CD4-positive, alpha-beta T cell treated with Interferon gamma for 1 hour (primary cell): ENCODE data around the gene FLT1.

Experiments
- DNase-seq: peaks from one replicate; pipeline ENCODE4 v3.0.0-alpha.2; 2020

FLT1 gene

GRCh38 chr13:28528388-28528787 lies 33.5 kb upstream of the FLT1 start:
- no peak for DNase-seq

DNA sequence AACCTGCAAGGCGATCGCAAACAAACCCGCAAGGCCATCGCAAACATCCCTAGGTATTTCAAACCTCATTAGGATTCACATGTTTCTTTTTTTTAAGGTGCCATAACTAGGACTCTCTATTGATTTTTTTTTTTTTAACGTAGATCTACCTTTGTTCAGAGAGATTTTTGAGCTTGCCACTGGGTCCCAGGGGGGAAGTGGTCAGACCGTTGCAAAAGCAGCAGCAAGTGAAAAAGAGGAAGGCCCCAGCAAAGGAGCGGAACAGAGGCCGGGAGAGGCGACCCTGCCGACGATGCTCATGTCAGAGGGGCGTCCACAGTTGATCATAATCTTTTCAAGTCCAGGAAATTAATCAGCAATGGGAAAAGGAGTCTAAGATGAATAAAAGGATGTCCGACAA lies 32.7 kb upstream of the FLT1 start:
- peak; percentile 65 for DNase-seq

- DNase-seq, result no peak
Observed at GRCh38 chr13:28526876-28527275, 31.9 kb upstream of the FLT1 start.

GRCh38 chr13:28522871-28523270 lies 27.9 kb upstream of the FLT1 start:
- no peak for DNase-seq

GRCh38 chr13:28513745-28514144 lies 18.8 kb upstream of the FLT1 start:
- DNase-seq, result no peak

DNA sequence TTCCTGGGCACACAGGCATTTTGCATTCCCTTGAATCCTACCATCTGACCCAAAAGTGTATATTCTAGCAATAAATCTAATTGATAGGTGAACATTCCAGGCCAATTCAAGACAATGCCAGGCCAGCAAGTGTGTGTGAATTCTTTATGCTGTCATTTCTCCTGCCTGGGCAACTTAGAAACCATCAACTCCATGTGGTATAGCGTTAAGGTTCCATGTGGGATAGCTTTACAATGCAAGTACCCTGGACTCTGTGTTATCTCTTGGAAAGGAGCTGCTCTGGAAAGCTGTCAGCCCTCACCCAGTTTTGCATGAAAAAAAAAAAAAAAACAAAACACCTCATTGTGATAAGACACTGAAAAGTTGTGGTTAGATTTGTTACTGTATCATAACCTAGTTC lies 15.6 kb upstream of the FLT1 start:
- DNase-seq, result no peak

GRCh38 chr13:28510066-28510465 lies 15.1 kb upstream of the FLT1 start:
- no peak for DNase-seq

GRCh38 chr13:28505543-28506135 lies 10.7 kb upstream of the FLT1 start:
- DNase-seq, result no peak

DNA sequence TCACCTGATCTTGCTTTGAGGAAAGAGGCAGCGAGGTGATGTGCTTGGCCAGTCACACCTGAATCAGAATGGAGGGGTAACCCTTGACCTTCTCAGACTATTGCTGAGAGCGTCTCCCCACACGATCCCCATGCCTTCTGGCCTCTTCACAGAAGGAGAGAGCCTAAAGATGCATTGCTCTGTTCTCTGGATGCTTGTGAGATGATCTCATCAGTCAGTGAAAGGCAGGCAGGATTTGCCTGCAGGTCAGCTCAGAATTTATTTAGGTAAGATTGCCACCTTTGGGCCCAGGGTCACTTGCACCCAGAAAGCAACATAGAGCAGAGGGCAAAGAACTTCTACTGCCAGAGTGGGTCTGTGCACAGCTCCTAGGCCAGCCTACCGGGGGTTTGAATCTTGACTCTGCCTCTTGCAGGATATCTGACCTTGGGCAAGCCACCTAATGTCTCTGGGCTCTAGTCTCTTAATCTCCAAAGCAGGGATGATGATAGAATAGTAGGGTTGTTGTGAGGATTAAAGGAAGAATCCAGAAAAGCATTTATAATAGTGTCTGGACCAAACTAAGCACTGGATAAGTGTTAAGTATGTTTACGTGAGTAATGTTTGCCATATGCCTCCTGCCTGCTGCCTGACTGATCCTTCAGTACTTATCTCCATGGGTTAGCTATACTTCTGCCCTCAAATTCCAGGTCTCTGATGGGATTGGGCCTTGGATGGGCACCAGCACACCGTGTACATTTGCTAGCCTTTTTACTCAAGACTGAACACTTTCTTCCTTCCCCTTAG lies 8.4 kb upstream of the FLT1 start:
- DNase-seq, result no peak

DNA sequence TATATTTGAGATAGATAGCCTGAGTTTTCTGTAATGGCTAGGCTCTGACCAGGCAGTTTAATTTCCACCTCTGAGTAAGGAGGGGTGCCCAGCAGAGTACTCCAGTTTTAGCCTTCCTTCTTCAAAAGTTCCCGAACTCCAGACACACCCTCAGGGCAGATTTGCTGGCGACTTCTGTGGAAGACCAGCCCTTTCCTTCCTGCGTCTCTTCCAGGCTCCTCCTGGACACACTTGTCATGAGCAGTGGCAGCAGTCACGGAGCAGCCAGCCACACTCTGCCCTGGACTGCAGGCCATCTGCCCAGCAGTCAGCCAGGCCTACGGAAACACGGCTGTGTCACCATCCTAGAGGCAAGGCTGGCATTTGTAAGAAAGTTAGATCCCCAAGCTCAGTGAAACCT lies 6.6 kb upstream of the FLT1 start:
- no peak for DNase-seq

- no peak for DNase-seq
Observed at GRCh38 chr13:28499609-28500008, 4.7 kb upstream of the FLT1 start.

DNA sequence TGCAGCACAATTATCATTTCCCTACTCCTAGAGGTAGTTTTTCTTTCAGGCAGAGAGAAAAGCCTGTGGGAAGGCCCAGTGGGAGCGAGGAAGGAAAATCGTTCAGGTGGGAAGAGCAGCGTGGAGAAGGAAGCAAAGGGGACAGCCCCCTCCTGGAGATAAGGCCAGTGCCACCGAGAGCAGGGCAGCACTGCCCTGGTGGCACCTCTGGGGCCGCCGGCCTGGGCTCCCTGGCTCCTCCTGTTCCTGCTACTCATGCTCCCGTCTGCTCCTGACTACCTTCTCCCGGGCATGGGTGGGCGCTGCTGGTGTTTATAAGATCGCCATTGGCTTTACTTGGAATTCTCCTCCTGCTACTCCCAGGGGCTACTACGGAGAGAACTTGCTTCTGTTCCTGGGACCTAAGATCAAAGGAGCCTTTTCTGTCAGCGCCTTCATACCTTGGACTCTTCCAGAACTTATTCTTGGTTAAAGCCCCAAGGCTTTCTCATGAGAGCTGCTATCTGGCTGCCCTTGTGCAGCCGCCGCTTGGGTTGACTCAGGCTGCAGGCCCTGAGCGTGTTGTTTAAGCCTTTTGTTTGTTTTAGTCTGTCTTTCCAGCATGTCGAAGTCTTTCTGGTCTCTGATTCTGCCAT lies 3.7 kb upstream of the FLT1 start:
- no peak for DNase-seq

GRCh38 chr13:28497143-28497876 lies 2.4 kb upstream of the FLT1 start:
- DNase-seq, result no peak

DNA sequence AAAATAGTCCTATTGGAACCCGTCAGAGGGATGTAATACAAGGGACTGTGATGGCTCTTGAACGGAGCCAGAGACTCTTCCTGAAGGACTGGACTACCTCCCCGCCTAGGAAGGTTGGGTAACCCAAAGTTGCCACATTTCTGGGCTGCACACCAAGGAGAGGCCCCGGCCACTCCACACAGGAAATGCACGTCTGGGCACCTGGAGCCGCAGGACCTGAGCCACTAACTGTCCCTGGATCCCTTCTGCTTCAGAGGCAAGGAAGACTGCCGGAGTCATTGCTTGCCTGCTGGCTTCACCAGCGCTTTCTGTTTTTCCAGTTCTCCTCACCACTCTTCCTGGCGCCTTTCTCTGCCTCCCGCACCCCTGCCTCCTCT lies 1.2 kb upstream of the FLT1 start:
- no peak for DNase-seq

- no peak for DNase-seq
Observed at GRCh38 chr13:28495538-28496187, 735 bp upstream of the FLT1 start.

DNA sequence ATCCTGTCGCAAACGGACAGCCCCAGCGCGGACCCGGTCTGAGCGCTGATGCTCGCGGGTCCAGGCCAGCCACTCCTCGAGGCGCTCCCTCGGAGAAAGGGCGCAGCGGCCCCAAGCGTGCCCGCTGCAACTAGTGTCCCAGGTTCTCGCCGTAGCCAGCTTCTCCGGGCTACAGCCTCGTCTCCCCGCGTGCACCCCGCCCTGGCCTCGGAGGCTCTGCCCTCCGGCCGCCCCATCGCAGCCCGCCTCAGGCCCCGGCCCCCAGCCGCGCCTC lies 487 bp downstream of the FLT1 start:
- no peak for DNase-seq

GRCh38 chr13:28493740-28494503 lies 1.0 kb downstream of the FLT1 start:
- DNase-seq, result no peak

DNA sequence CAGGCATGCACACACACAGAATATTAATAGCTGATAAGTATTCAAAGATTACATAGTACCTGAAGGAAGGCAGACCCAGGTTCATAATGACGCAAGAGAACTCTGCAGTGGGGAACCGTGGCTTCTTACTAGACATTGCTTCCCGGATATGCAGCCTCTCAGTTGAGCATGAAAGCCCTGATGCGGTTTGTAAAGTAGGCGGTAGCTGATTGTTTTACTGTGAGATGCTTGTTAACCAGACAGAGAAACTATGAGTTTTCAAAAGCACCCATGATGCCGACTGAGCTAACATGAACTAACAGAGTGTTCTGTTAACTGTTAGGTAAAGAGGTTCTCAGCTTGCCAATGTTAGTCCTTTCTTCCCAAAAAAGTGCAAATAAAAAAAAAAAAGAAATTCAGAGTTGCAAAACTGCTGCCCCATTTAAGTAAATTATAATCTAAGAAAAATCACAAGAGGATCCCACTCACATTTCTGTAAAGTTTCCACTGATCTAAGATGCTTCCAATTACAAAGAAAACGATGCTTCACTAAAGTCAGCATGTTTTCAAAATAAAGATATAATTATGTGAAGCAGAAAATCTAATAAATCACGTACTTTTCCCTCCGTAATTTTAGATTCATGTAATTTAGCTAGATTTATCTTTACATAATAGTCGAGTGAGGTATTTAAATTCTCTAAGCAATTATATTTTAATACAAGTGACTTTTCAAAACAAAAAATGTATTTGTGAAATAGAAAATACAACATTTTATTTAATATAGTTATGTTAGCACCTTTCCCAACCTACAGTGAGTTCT lies 2.2 kb downstream of the FLT1 start:
- DNase-seq, result peak; percentile 36

DNA sequence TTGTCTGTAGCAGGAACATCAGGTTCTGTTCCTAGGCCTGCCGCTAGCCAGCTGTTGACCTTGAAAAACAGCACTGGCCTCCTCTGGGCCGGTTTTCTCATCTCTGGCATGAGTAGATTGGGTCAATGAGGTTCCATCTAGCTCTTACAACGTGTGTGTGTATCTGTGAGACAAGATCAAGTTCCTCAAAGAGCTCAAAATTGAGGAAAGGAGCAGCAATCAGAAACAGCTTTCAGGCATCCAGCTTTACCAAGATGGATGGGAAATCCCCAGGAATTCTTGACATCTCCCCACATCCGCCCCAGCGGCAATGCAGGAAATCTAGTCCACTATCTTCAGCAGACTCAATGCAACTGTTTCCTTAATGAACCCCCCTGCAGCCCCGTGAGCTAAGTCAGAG lies 4.9 kb downstream of the FLT1 start:
- DNase-seq, result no peak

DNA sequence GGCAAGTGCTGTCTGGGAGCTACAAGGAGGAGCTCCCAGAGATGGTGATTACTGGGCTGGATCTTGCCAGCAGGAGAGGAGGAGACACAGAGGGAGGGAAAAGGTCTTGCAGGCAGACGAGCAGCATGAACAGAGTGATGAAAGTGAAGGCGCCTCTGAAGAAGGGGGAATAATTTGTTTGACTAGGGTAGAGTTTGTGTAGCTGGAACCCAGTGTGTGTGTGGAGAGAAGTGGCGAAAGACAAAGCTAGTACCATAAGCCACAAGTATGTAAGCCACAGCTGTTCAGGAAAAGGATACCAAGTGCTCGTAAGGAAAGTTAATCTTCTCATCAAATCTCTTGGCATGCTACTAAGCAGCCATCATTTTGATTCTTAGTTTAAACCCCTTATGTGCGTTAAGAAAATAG lies 5.4 kb downstream of the FLT1 start:
- DNase-seq, result no peak

- DNase-seq, result no peak
Observed at GRCh38 chr13:28488376-28489005, 6.4 kb downstream of the FLT1 start.
